Activated T-helper 2 cell treated with anti-CD3 and anti-CD28 coated beads, Interferon-gamma antibody, Interleukin-2, Interleukin-4, amounts not matched to agents 10 μg/mL and 5 μg/mL and 100 μg/mL, durations not matched to agents 14 hours and 24 hours and 36 hours (primary cell): Measurements from ENCODE around the gene RPL19. TPM values are rescaled to one million over a fixed set of nuclear protein-coding genes. Genes with fewer than 3 reads are reported as not detected.

Experiments
- DNase-seq: peaks from one replicate; pipeline ENCODE4 v3.0.0; 2021; ENCODE audit warnings: low spot score
- H3K27ac Mint-ChIP-seq: one replicate; pipeline ENCODE4 v1.8.0; 2021; ENCODE audit warnings: mixed read lengths
- H3K27me3 Mint-ChIP-seq: one replicate; pipeline ENCODE4 v1.8.0; 2021; ENCODE audit warnings: low read depth, mixed read lengths
- H3K36me3 Mint-ChIP-seq: one replicate; pipeline ENCODE4 v1.8.0; 2021; ENCODE audit warnings: low read depth, mixed read lengths
- H3K4me1 Mint-ChIP-seq: one replicate; pipeline ENCODE4 v1.8.0; 2021; ENCODE audit warnings: low read depth, mixed read lengths
- H3K4me3 Mint-ChIP-seq: one replicate; pipeline ENCODE4 v1.8.0; 2021; ENCODE audit warnings: low read depth, mild to moderate bottlenecking, moderate library complexity, mixed read lengths
- H3K9me3 Mint-ChIP-seq: one replicate; pipeline ENCODE4 v1.8.0; 2021; ENCODE audit warnings: mixed read lengths
- intact Hi-C: fragments of 100-400 bp; cut with micrococcal nuclease; formaldehyde crosslinking; loops from one replicate; pipeline ENCODE4 v1.15.1; 2023
- total RNA-seq: library from RNA; stranded (reverse); gene quantifications from 2 replicates; pipeline ENCODE4 v1.2.3, GENCODE V29; 2022

Gene RPL19
- total RNA-seq, 1 donor from 2014 or later, result 2,339 TPM

- intact Hi-C loops, result loop anchor here (5.0 kb wide), 1 partner anchor 253 kb away; the partner anchor contains the start of gene CDK12
- peak overlapping the region; percentile 21 for H3K4me3 Mint-ChIP-seq
- no peak overlapping the region for H3K27ac Mint-ChIP-seq
- H3K9me3 Mint-ChIP-seq, result no peaks in the 10 kb centered on the region
- DNase-seq, result peak; percentile 49
- peaks cover 24% of the 10 kb centered on the region for H3K4me1 Mint-ChIP-seq
- peaks cover 8% of the 10 kb centered on the region for H3K36me3 Mint-ChIP-seq
- peaks cover 6% of the 10 kb centered on the region for H3K27me3 Mint-ChIP-seq
Observed at GRCh38 chr17:39209317-39210092, 9.4 kb downstream of the RPL19 start.

GRCh38 chr17:39210093-39210434 is 10.0 kb downstream of the RPL19 start:
- no peak overlapping the region for H3K27ac Mint-ChIP-seq
- intact Hi-C loops, result no loop called here
- H3K9me3 Mint-ChIP-seq, result no peaks in the 10 kb centered on the region

GRCh38 chr17:39212195-39212810 is 12.2 kb downstream of the RPL19 start:
- Mint-ChIP-seq H3K4me3 (no peak overlapping the region), H3K4me1 (peaks cover 17% of the 10 kb centered on the region), H3K27me3 (peaks cover 25% of the 10 kb centered on the region), H3K27ac (no peak overlapping the region), H3K9me3 (no peaks in the 10 kb centered on the region), H3K36me3 (no peaks in the 10 kb centered on the region)
- no peak for DNase-seq
- intact Hi-C loops, result no loop called here

More at GRCh38 chr17:39210093-39210434, 10.0 kb downstream of the RPL19 start:
- Mint-ChIP-seq H3K4me1 (peaks cover 24% of the 10 kb centered on the region), H3K4me3 (peak overlapping the region; percentile 26), H3K27me3 (peaks cover 9% of the 10 kb centered on the region), H3K36me3 (peaks cover 2% of the 10 kb centered on the region)
- DNase-seq, result no peak

GRCh38 chr17:39212841-39213480 is 12.9 kb downstream of the RPL19 start:
- Mint-ChIP-seq H3K9me3 (no peaks in the 10 kb centered on the region), H3K4me1 (peaks cover 14% of the 10 kb centered on the region), H3K36me3 (no peaks in the 10 kb centered on the region), H3K27ac (no peak overlapping the region), H3K4me3 (no peak overlapping the region), H3K27me3 (peaks cover 26% of the 10 kb centered on the region)
- DNase-seq, result no peak
- intact Hi-C loops, result no loop called here

DNA sequence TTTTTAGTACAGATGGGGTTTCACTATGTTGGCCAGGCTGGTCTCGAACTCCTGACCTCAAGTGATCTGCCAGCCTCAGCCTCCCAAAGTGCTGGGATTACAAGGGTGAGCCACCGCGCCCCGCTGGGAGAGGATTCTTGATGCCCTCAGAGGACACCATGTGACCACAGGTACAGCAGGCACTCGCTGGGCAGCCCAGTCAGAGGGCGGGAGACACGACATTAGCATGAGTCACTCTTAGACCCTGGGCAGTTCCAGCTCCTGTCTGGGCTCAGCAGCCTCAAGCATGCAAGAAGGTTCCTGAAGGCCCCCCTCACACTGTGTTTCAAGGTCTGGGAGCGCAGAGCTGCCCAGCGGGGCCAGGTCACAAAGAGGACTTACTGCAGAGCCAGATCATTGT is 13.8 kb downstream of the RPL19 start:
- Mint-ChIP-seq H3K27me3 (peaks cover 26% of the 10 kb centered on the region), H3K4me1 (peaks cover 6% of the 10 kb centered on the region), H3K27ac (no peak overlapping the region), H3K9me3 (no peaks in the 10 kb centered on the region), H3K4me3 (no peak overlapping the region), H3K36me3 (no peaks in the 10 kb centered on the region)
- intact Hi-C loops, result no loop called here
- DNase-seq, result no peak

GRCh38 chr17:39217734-39218369 is 17.8 kb downstream of the RPL19 start:
- H3K4me1 Mint-ChIP-seq, result no peaks in the 10 kb centered on the region
- intact Hi-C loops, result no loop called here
- H3K9me3 Mint-ChIP-seq, result no peaks in the 10 kb centered on the region
- no peak overlapping the region for H3K27ac Mint-ChIP-seq
- DNase-seq, result no peak
- no peaks in the 10 kb centered on the region for H3K36me3 Mint-ChIP-seq
- no peak overlapping the region for H3K4me3 Mint-ChIP-seq
- H3K27me3 Mint-ChIP-seq, result peaks cover 29% of the 10 kb centered on the region

DNA sequence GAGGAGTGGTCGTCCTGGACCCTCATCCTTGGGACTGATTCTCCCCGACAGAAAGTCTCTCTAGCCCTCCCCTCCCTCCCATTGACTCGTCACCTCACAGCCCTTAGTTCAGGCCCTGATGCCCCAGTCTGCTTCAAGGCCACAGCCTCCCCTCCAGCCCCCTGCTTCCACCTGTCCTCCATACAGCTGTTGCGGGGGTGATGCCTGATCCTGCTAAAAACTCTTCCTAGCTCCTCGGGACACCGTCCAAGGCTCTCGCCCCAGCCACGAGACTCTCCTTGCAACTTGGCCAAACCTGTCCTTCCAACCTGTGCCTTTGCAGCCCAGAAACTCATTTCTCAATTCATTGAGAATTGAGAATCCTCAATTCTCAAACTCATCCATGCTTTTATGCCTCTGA is 18.8 kb downstream of the RPL19 start:
- Mint-ChIP-seq H3K4me3 (no peak overlapping the region), H3K4me1 (no peaks in the 10 kb centered on the region), H3K36me3 (no peaks in the 10 kb centered on the region), H3K9me3 (no peaks in the 10 kb centered on the region), H3K27ac (no peak overlapping the region), H3K27me3 (peaks cover 38% of the 10 kb centered on the region)
- intact Hi-C loops, result no loop called here
- no peak for DNase-seq

DNA sequence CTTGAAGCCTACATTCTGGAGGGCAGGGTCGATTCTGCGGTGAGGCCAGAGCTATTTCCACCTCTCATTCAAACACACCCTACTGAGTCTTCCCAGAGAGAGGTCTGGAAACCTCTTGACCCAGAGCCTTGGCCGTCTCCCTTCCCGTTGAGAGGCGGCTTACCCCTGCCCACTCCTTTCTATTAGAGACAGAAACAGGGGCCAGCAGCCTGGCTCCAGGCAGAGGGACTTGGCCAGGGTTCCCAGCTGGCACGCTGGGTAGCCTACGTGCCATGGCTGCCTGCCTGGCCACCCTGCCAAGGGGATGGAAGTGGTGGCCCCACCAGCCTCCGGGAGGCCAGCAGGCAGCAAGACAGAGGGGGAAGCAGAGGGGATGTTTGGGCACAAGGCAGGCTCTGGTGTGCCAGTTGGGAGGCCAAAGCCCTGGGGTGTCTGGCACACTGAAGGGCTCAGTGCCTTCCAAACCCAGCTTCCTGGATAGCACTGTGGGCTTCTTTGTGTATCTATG is 19.6 kb downstream of the RPL19 start:
- DNase-seq, result no peak
- no peak overlapping the region for H3K27ac Mint-ChIP-seq
- no peaks in the 10 kb centered on the region for H3K4me1 Mint-ChIP-seq
- intact Hi-C loops, result loop anchor here (10.0 kb wide), 1 partner anchor 385 kb away; the partner anchor contains the start of gene NEUROD2
- H3K9me3 Mint-ChIP-seq, result no peaks in the 10 kb centered on the region
- peaks cover 41% of the 10 kb centered on the region for H3K27me3 Mint-ChIP-seq
- no peaks in the 10 kb centered on the region for H3K36me3 Mint-ChIP-seq
- H3K4me3 Mint-ChIP-seq, result no peak overlapping the region

- Mint-ChIP-seq H3K4me3 (no peak overlapping the region), H3K4me1 (peaks cover 3% of the 10 kb centered on the region), H3K36me3 (no peaks in the 10 kb centered on the region), H3K9me3 (no peaks in the 10 kb centered on the region), H3K27me3 (peaks cover 39% of the 10 kb centered on the region), H3K27ac (no peak overlapping the region)
- intact Hi-C loops, result loop anchor here (10.0 kb wide), 1 partner anchor 383 kb away; the partner anchor contains the start of gene NEUROD2
- DNase-seq, result no peak
Observed at GRCh38 chr17:39221572-39221971, 21.5 kb downstream of the RPL19 start.

GRCh38 chr17:39222151-39222550 is 22.1 kb downstream of the RPL19 start:
- H3K4me3 Mint-ChIP-seq, result no peak overlapping the region
- peaks cover 39% of the 10 kb centered on the region for H3K27me3 Mint-ChIP-seq
- peaks cover 3% of the 10 kb centered on the region for H3K4me1 Mint-ChIP-seq
- H3K9me3 Mint-ChIP-seq, result no peaks in the 10 kb centered on the region
- no peaks in the 10 kb centered on the region for H3K36me3 Mint-ChIP-seq
- intact Hi-C loops, result loop anchor here (10.0 kb wide), 1 partner anchor 383 kb away; the partner anchor contains the start of gene NEUROD2
- H3K27ac Mint-ChIP-seq, result no peak overlapping the region
- no peak for DNase-seq

DNA sequence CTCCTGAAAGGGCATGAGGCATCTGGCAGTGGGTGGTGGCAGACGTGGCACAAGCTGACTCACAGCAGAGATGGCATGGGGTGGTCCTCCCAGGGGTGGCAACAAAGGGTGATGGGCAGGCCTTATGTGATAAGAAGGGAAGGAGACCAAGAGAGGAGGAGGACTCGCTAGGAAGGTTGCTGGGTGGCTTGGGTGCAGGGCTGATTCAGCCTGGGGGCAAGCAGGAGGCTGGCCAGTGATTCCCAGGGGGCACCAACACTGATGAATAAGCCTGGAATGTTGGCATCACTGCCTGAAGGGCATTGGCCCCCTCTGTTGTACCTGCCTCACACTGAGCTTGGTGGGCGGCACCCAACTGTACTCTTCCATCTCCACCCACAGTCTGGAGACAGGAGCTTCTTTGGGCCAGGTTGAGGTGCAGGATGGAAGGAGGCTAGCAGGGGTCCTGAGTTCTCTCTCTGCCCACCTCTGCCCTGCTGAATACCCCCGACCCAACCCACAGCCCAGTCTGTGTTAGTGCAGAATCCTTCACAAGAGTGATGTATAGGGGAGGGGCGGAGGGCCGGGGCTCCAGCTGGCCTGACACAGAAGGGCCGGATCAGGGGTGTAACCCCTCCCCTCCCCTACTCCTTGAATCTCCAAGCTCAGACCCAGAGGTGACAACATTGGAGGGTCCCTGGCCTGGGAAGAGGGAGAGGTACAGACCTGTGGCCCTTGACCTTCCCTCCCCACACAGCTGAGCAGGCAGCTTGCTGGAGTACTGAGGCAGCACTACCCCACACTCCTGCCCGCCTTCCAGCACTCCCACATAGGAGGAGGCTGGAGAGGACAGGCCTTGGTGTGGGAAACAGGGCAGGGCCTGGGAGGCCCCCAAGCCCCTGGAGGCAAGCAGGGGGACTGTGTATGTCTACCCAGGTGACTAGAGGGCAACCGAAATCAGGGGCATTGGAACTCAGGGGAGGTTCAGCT is 23.1 kb downstream of the RPL19 start:
- intact Hi-C loops, result loop anchor here (10.0 kb wide), 1 partner anchor 382 kb away; the partner anchor contains the start of gene NEUROD2
- peaks cover 46% of the 10 kb centered on the region for H3K27me3 Mint-ChIP-seq
- no peak for DNase-seq
- H3K4me3 Mint-ChIP-seq, result no peak overlapping the region
- peaks cover 3% of the 10 kb centered on the region for H3K4me1 Mint-ChIP-seq
- no peaks in the 10 kb centered on the region for H3K9me3 Mint-ChIP-seq
- no peak overlapping the region for H3K27ac Mint-ChIP-seq
- no peaks in the 10 kb centered on the region for H3K36me3 Mint-ChIP-seq
